ENCODE data around the gene BRCA2. TPM values are rescaled to one million over a fixed set of nuclear protein-coding genes. Genes with fewer than 3 reads are reported as not detected.

Gene BRCA2
- total and polyA plus RNA-seq, 2 experiments from 2014 or later = 3.7 to 5.3 TPM

- 94 to 98% methylated on average over 3 of the region's 3 CpGs for WGBS, 2 experiments (ENCODE audit: low coverage in 1 of 2, low lambda C conversion rate in 2 of 2, missing lambda C conversion rate in 2 of 2)
- H3K4me3 ChIP-seq = no peak overlapping the region
- H3K27ac ChIP-seq = no peak overlapping the region
- H3F3A ChIP-seq (ENCODE audit: insufficient read depth) = peaks cover 7% of the 10 kb centered on the region
- no peak for DNase-seq
- no peaks in the 10 kb centered on the region for H3K27me3 ChIP-seq (replicated peaks; ENCODE audit: insufficient read depth)
- no peaks in the 10 kb centered on the region for H3K79me2 ChIP-seq (ENCODE audit: insufficient read depth)
- H3K9me2 ChIP-seq (ENCODE audit: insufficient read depth) = no peaks in the 10 kb centered on the region
- H3K4me1 ChIP-seq (ENCODE audit: insufficient read depth) = 0 out of 2 replicates have a peak, but pooled peaks cover 4% of the 10 kb centered on the region
- in situ Hi-C loops (cut with MboI) = no loop called here
- no peaks in the 10 kb centered on the region for H4K20me1 ChIP-seq (ENCODE audit: insufficient read depth)
- no peak overlapping the region for H3K9ac ChIP-seq
- H3K9me3 ChIP-seq (ENCODE audit: low read depth) = no peaks in the 10 kb centered on the region
- peaks cover 34% of the 10 kb centered on the region for H3K36me3 ChIP-seq (ENCODE audit: low read depth)
- no peak overlapping the region for H3K4me2 ChIP-seq (ENCODE audit: unreplicated experiment)
- no peak for TF ChIP-seq EZH2phosphoT487 (IDR thresholded peaks at IDR 0.05; ENCODE audit: insufficient read depth, low read depth)
- TF ChIP-seq EZH2 (IDR thresholded peaks at IDR 0.05; ENCODE audit: insufficient read depth, poor library complexity, severe bottlenecking) = no peak
- no peak overlapping the region for H2AFZ ChIP-seq
Measured at GRCh38 chr13:32432856-32433255, 117.5 kb downstream of the BRCA2 start.

DNA sequence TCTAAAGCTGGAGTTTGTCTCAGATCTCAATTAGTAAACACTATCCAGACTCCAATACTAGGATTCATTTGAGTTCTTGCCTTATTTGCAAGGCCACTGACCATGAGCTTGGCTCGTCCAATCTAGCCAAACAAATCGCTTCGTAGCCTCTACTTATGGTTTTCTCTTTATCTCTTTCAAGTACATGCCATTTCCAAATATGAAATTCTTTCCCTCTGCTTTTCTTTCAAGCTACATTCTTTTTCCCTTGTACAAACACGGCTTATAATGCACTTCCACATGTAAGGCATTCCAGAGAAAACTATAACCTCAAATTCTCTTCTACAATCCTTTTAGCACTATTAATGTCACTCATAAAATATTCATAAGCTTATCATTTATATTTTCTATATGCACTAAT is 123.6 kb downstream of the BRCA2 start:
- Histone ChIP-seq H3K36me3 (ENCODE audit: low read depth) (peaks cover 32% of the 10 kb centered on the region), H4K20me1 (ENCODE audit: insufficient read depth) (no peaks in the 10 kb centered on the region), H3K9ac (no peak overlapping the region), H2AFZ (no peak overlapping the region), H3K4me2 (ENCODE audit: unreplicated experiment) (no peak overlapping the region), H3F3A (ENCODE audit: insufficient read depth) (no peaks in the 10 kb centered on the region), H3K4me3 (no peak overlapping the region), H3K27me3 (replicated peaks; ENCODE audit: insufficient read depth) (no peaks in the 10 kb centered on the region), H3K79me2 (ENCODE audit: insufficient read depth) (no peaks in the 10 kb centered on the region), H3K9me2 (ENCODE audit: insufficient read depth) (no peaks in the 10 kb centered on the region), H3K27ac (no peak overlapping the region), H3K9me3 (ENCODE audit: low read depth) (no peaks in the 10 kb centered on the region), H3K4me1 (ENCODE audit: insufficient read depth) (no peaks in the 10 kb centered on the region)
- 76 to 78% methylated on average over 4 of the region's 4 CpGs for WGBS, 2 experiments (ENCODE audit: low coverage in 1 of 2, low lambda C conversion rate in 2 of 2, missing lambda C conversion rate in 2 of 2)
- no peak for TF ChIP-seq EZH2 (IDR thresholded peaks at IDR 0.05; ENCODE audit: insufficient read depth, poor library complexity, severe bottlenecking)
- no peak for TF ChIP-seq EZH2phosphoT487 (IDR thresholded peaks at IDR 0.05; ENCODE audit: insufficient read depth, low read depth)
- DNase-seq = no peak
- in situ Hi-C loops (cut with MboI) = no loop called here

GRCh38 chr13:32443111-32443510 is 127.8 kb downstream of the BRCA2 start:
- Histone ChIP-seq H3K9me2 (ENCODE audit: insufficient read depth) (no peaks in the 10 kb centered on the region), H3K9me3 (ENCODE audit: low read depth) (no peaks in the 10 kb centered on the region), H3K79me2 (ENCODE audit: insufficient read depth) (no peaks in the 10 kb centered on the region), H3K27me3 (replicated peaks; ENCODE audit: insufficient read depth) (no peaks in the 10 kb centered on the region), H3K36me3 (ENCODE audit: low read depth) (peaks cover 18% of the 10 kb centered on the region; the same call in 1 of the 2 replicates), H3K9ac (no peak overlapping the region), H3F3A (ENCODE audit: insufficient read depth) (no peaks in the 10 kb centered on the region), H4K20me1 (ENCODE audit: insufficient read depth) (no peaks in the 10 kb centered on the region), H3K4me3 (no peak overlapping the region), H3K4me2 (ENCODE audit: unreplicated experiment) (no peak overlapping the region), H3K27ac (no peak overlapping the region), H2AFZ (no peak overlapping the region), H3K4me1 (ENCODE audit: insufficient read depth) (no peaks in the 10 kb centered on the region)
- DNase-seq = peak; percentile 38
- WGBS, 2 experiments (ENCODE audit: low coverage in 1 of 2, low lambda C conversion rate in 2 of 2, missing lambda C conversion rate in 2 of 2) = 49 to 50% methylated on average over 2 of the region's 2 CpGs
- in situ Hi-C loops (cut with MboI) = no loop called here
- no peak for TF ChIP-seq EZH2phosphoT487 (IDR thresholded peaks at IDR 0.05; ENCODE audit: insufficient read depth, low read depth)
- no peak for TF ChIP-seq EZH2 (IDR thresholded peaks at IDR 0.05; ENCODE audit: insufficient read depth, poor library complexity, severe bottlenecking)

- DNase-seq = no peak
- Histone ChIP-seq H3K9me3 (ENCODE audit: low read depth) (no peaks in the 10 kb centered on the region), H4K20me1 (ENCODE audit: insufficient read depth) (no peaks in the 10 kb centered on the region), H3K27ac (no peak overlapping the region), H3K4me2 (ENCODE audit: unreplicated experiment) (no peak overlapping the region), H3K9ac (no peak overlapping the region), H3K79me2 (ENCODE audit: insufficient read depth) (no peaks in the 10 kb centered on the region), H3K4me3 (no peak overlapping the region), H2AFZ (no peak overlapping the region), H3K36me3 (ENCODE audit: low read depth) (peaks cover 15% of the 10 kb centered on the region; the same call in 1 of the 2 replicates), H3K4me1 (ENCODE audit: insufficient read depth) (peaks cover 4% of the 10 kb centered on the region; the same call in 1 of the 2 replicates), H3F3A (ENCODE audit: insufficient read depth) (0 out of 2 replicates have a peak, but pooled peaks cover 8% of the 10 kb centered on the region), H3K9me2 (ENCODE audit: insufficient read depth) (no peaks in the 10 kb centered on the region), H3K27me3 (replicated peaks; ENCODE audit: insufficient read depth) (no peaks in the 10 kb centered on the region)
- in situ Hi-C loops (cut with MboI) = no loop called here
- TF ChIP-seq EZH2 (IDR thresholded peaks at IDR 0.05; ENCODE audit: insufficient read depth, poor library complexity, severe bottlenecking) (no peak), EZH2phosphoT487 (IDR thresholded peaks at IDR 0.05; ENCODE audit: insufficient read depth, low read depth) (no peak)
- 91 to 95% methylated on average over 2 of the region's 2 CpGs for WGBS, 2 experiments (ENCODE audit: low coverage in 1 of 2, low lambda C conversion rate in 2 of 2, missing lambda C conversion rate in 2 of 2)
Measured at GRCh38 chr13:32445461-32445860, 130.2 kb downstream of the BRCA2 start.

DNA sequence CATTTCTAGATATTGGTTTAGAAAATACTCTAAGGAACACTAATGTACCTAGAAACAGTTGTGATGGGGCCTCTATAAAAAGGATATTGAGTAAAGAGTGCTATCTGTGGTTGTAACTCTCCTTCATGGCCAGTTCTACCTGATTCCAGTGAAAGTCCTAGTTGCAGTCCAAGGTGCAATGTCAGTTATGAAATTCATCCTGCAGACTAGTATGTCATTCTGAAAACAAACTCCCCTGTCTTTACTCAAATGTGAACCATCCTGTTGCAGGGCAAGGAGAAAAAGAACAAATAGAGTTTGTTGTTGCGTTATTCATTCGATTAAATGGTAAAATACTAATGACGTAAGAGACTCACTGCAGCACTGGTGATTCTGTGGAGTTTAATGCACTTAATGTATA is 130.9 kb downstream of the BRCA2 start:
- no peak for TF ChIP-seq EZH2phosphoT487 (IDR thresholded peaks at IDR 0.05; ENCODE audit: insufficient read depth, low read depth)
- TF ChIP-seq EZH2 (IDR thresholded peaks at IDR 0.05; ENCODE audit: insufficient read depth, poor library complexity, severe bottlenecking) = no peak
- in situ Hi-C loops (cut with MboI) = no loop called here
- H3K9me2 ChIP-seq (ENCODE audit: insufficient read depth) = no peaks in the 10 kb centered on the region
- H3K4me1 ChIP-seq (ENCODE audit: insufficient read depth) = peaks cover 4% of the 10 kb centered on the region; the same call in 1 of the 2 replicates
- H3K27me3 ChIP-seq (replicated peaks; ENCODE audit: insufficient read depth) = no peaks in the 10 kb centered on the region
- no peak overlapping the region for H3K9ac ChIP-seq
- 0 out of 2 replicates have a peak, but pooled peaks cover 8% of the 10 kb centered on the region for H3F3A ChIP-seq (ENCODE audit: insufficient read depth)
- no peaks in the 10 kb centered on the region for H3K79me2 ChIP-seq (ENCODE audit: insufficient read depth)
- no peak overlapping the region for H3K27ac ChIP-seq
- peaks cover 15% of the 10 kb centered on the region; the same call in 1 of the 2 replicates for H3K36me3 ChIP-seq (ENCODE audit: low read depth)
- H3K9me3 ChIP-seq (ENCODE audit: low read depth) = no peaks in the 10 kb centered on the region
- no peaks in the 10 kb centered on the region for H4K20me1 ChIP-seq (ENCODE audit: insufficient read depth)
- no peak overlapping the region for H2AFZ ChIP-seq
- 93 to 97% methylated on average over 3 of the region's 3 CpGs for WGBS, 2 experiments (ENCODE audit: low coverage in 1 of 2, low lambda C conversion rate in 2 of 2, missing lambda C conversion rate in 2 of 2)
- no peak for DNase-seq
- H3K4me2 ChIP-seq (ENCODE audit: unreplicated experiment) = no peak overlapping the region
- H3K4me3 ChIP-seq = no peak overlapping the region

Measured in GM23248 (cell line).